KMS-11 (cell line): ENCODE measurements around the gene CIBAR2.

Experiments used
- H2AFZ ChIP-seq: fragments of 200-600 bp; sonication (generic); 2 replicates; pipeline ENCODE4 v1.6.1; 2016; ENCODE audit warnings: antibody characterized with exemption, mixed run types, low read depth
- H3K27ac ChIP-seq: fragments of 200-600 bp; sonication (generic); 2 replicates; pipeline ENCODE4 v1.6.1; 2016; ENCODE audit warnings: mild to moderate bottlenecking, mixed run types
- H3K27me3 ChIP-seq: fragments of 200-600 bp; sonication (generic); 2 replicates; pipeline ENCODE4 v1.6.1; 2017; ENCODE audit warnings: mild to moderate bottlenecking, low read depth, mixed run types, moderate library complexity; ENCODE audit not compliant: insufficient read depth
- H3K36me3 ChIP-seq: fragments of 200-600 bp; sonication (generic); 2 replicates; pipeline ENCODE4 v1.6.1; 2017; ENCODE audit warnings: mild to moderate bottlenecking, mixed run types; ENCODE audit not compliant: insufficient read depth
- H3K4me1 ChIP-seq: fragments of 200-600 bp; sonication (generic); 2 replicates; pipeline ENCODE4 v1.6.1; 2016; ENCODE audit warnings: mild to moderate bottlenecking, low read depth, mixed run types; ENCODE audit not compliant: poor library complexity, severe bottlenecking
- H3K4me2 ChIP-seq: fragments of 200-600 bp; sonication (generic); 2 replicates; pipeline ENCODE4 v1.7.0; 2016; ENCODE audit warnings: mild to moderate bottlenecking, mixed run types
- H3K4me3 ChIP-seq: fragments of 200-600 bp; sonication (generic); IDR thresholded peaks from 2 replicates; pipeline ENCODE4 v1.6.1; 2017; ENCODE audit warnings: low read depth, low read length, mixed read lengths; ENCODE audit not compliant: insufficient read depth
- H3K79me2 ChIP-seq: fragments of 200-600 bp; sonication (generic); 2 replicates; pipeline ENCODE4 v1.6.1; 2016; ENCODE audit warnings: low read depth, mixed run types; ENCODE audit not compliant: insufficient read depth
- H3K9ac ChIP-seq: fragments of 200-600 bp; sonication (generic); 2 replicates; pipeline ENCODE4 v1.6.1; 2016; ENCODE audit warnings: mild to moderate bottlenecking, mixed run types
- H4K20me1 ChIP-seq: fragments of 200-600 bp; sonication (generic); 2 replicates; pipeline ENCODE4 v1.6.1; 2016; ENCODE audit warnings: mild to moderate bottlenecking, mixed run types; ENCODE audit not compliant: insufficient read depth
- CTCF ChIP-seq: fragments of 200-600 bp; sonication (generic); conservative IDR thresholded peaks from 2 replicates; pipeline ENCODE4 v1.6.1; 2017; ENCODE audit warnings: low read depth, mild to moderate bottlenecking, antibody characterized with exemption, low read length, moderate library complexity, mixed read lengths

CIBAR2 gene

GRCh38 chr16:85103114-85104079 is 8.9 kb downstream of the CIBAR2 start:
- no peak for TF ChIP-seq CTCF
- Histone ChIP-seq H2AFZ (no peak overlapping the region), H3K4me3 (no peak overlapping the region), H3K36me3 (no peaks in the 10 kb centered on the region), H3K4me2 (no peak overlapping the region), H3K4me1 (no peaks in the 10 kb centered on the region), H4K20me1 (no peaks in the 10 kb centered on the region), H3K9ac (no peak overlapping the region), H3K27ac (no peak overlapping the region), H3K27me3 (peaks cover 79% of the 10 kb centered on the region), H3K79me2 (no peaks in the 10 kb centered on the region)

DNA sequence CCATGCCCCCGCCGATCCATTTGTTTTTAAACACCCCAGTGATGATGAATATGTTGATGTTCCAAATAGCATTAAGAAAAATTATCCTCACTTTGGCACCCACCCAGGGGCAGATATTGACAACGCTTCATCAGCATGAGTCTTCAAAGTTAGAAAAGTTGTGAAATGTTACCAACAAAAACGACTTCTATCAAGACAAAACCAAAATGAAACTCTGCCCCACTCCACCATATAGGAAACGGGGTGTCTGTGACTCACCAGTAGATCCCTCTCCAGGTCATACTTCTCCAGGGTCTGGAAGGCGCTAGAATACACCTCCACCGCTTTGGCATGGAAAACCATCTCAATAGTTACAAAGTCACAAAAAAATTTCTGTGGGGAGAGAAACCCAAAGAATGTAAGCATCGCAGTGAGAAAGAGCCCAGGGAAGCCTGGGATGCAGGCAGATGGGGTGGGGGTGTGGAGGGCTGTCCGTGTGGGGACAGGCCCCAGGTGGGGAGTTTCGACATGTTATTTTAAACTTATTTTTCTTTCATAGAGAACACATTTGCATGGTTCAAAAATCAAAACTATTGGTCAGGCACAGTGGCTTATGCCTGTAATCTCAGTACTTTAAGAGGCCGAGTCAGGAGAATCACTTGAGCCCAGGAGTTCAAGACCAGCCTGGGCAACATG is 10.2 kb downstream of the CIBAR2 start:
- Histone ChIP-seq H3K79me2 (no peaks in the 10 kb centered on the region), H4K20me1 (no peaks in the 10 kb centered on the region), H3K36me3 (no peaks in the 10 kb centered on the region), H3K27me3 (peaks cover 77% of the 10 kb centered on the region), H3K27ac (no peak overlapping the region), H3K9ac (no peak overlapping the region), H3K4me1 (no peaks in the 10 kb centered on the region), H3K4me2 (no peak overlapping the region), H2AFZ (no peak overlapping the region), H3K4me3 (no peak overlapping the region)
- TF ChIP-seq CTCF, result no peak

- Histone ChIP-seq H3K4me2 (no peak overlapping the region), H3K4me1 (no peaks in the 10 kb centered on the region), H3K27ac (no peak overlapping the region), H3K9ac (no peak overlapping the region), H2AFZ (no peak overlapping the region), H4K20me1 (no peaks in the 10 kb centered on the region), H3K79me2 (no peaks in the 10 kb centered on the region), H3K4me3 (no peak overlapping the region), H3K27me3 (peaks cover 77% of the 10 kb centered on the region), H3K36me3 (no peaks in the 10 kb centered on the region)
- TF ChIP-seq CTCF, result no peak
These were observed 12.0 kb downstream of the CIBAR2 start for GRCh38 chr16:85100265-85100664.

DNA sequence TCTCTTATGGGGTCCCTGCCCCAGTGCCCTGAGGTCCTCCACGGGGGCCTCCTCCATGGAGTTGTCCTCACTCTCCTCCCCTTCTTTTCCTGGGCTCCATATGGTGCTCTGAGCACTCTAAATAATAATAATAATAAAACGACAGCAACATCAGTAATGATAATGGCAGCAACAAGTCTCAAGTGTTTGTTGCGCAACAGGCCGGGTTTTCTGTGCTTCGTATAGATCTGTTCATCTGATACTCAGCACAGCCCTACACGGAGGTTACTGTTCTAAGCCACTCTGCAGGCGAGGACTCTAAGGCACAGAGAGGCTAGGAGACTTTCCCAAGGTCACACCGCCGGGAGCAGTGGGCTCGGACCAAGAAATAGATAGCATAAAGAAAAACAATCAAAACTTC is 13.7 kb downstream of the CIBAR2 start:
- Histone ChIP-seq H4K20me1 (no peaks in the 10 kb centered on the region), H3K27me3 (peaks cover 79% of the 10 kb centered on the region), H3K4me2 (no peak overlapping the region), H3K27ac (no peak overlapping the region), H3K79me2 (no peaks in the 10 kb centered on the region), H3K4me1 (no peaks in the 10 kb centered on the region), H3K9ac (no peak overlapping the region), H3K4me3 (no peak overlapping the region), H2AFZ (no peak overlapping the region), H3K36me3 (no peaks in the 10 kb centered on the region)
- TF ChIP-seq CTCF, result no peak
